ENCODE data around the gene DENR. TPM values are rescaled to one million over a fixed set of nuclear protein-coding genes. Genes with fewer than 3 reads are reported as not detected.
"Not testable (repeated sequence)": the region's sequence is repeated elsewhere in the genome, so short reads cannot be mapped to it uniquely, and the experiment has no call there.

The DENR gene, protein sequence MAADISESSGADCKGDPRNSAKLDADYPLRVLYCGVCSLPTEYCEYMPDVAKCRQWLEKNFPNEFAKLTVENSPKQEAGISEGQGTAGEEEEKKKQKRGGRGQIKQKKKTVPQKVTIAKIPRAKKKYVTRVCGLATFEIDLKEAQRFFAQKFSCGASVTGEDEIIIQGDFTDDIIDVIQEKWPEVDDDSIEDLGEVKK
- 18.2 TPM for total RNA-seq

DNA sequence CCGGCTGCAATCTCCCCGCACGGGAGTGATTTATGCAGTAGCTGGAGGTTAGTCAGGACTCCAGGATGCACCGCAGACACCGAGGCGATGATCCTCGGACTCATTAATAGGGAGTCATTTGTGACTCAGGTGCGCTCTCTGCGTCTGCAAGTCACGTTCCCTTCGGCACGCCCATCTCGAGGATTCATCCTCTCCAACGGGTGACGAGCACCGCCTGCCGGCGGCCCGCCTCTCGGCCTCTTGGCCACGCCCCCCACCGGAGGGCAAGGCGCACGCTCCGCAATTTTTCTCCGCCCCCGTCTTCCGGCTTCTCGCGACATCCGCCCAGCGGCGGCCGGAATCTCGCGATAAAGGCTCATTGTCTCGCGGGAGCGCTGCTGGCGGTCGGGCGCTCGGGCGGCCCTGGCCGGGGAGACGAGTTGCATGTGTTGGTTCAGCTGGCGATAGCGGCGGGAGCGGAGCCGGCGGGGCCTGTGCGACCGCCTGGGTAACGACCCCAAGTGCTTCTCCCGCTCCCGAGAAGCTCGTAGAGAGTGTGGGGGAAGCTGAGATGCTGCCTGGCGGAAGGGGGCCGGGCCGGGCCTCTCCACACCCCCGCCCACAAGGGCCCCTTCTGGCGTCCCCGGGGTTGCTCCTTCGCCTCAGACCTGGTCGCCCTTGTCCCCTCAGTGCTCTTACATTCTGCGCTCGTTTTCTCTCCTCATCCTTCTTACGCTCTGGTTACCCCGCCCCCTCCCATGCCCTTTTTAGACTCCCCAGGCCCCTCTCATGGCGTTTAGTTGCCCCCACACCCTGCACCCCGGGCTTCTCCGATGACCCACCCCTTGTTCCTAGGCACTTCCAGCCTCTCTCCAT lies at the start of gene DENR:
DENR (plus strand) TSS at position 361 of the 855 bp plus-strand sequence. CDS start 878 bp downstream, outside the sequence.
- TF ChIP-seq, protein P1, sequence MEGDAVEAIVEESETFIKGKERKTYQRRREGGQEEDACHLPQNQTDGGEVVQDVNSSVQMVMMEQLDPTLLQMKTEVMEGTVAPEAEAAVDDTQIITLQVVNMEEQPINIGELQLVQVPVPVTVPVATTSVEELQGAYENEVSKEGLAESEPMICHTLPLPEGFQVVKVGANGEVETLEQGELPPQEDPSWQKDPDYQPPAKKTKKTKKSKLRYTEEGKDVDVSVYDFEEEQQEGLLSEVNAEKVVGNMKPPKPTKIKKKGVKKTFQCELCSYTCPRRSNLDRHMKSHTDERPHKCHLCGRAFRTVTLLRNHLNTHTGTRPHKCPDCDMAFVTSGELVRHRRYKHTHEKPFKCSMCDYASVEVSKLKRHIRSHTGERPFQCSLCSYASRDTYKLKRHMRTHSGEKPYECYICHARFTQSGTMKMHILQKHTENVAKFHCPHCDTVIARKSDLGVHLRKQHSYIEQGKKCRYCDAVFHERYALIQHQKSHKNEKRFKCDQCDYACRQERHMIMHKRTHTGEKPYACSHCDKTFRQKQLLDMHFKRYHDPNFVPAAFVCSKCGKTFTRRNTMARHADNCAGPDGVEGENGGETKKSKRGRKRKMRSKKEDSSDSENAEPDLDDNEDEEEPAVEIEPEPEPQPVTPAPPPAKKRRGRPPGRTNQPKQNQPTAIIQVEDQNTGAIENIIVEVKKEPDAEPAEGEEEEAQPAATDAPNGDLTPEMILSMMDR (IDR thresholded peaks at IDR 0.05): peak; percentile 80 to 89 (median 81)
- TF ChIP-seq POLR2A (IDR thresholded peaks at IDR 0.05) (peak in 1 of 2 donors; percentile 55), POLR2AphosphoS5 (IDR thresholded peaks at IDR 0.05; ENCODE audit: insufficient read depth in 1 of 2, low read depth in 1 of 2) (peak; percentile 92 to 99)
- Histone ChIP-seq H3K9me3 (no peaks in the 10 kb centered on the region), H3K36me3 (peaks cover 0 to 19% of the 10 kb centered on the region in 2 donors), H3K27me3 (no peaks in the 10 kb centered on the region), H3K4me1 (peaks cover 21% of the 10 kb centered on the region), H3K27ac (peak within 1 kb of the TSS; percentile 89), H3K4me3 (peak within 1 kb of the TSS; percentile 75 to 87)
- intact Hi-C loops (cut with DNase I): loop anchor here (2.0 kb wide), 1 partner anchor 114 kb away; no protein-coding TSS in a partner anchor
- DNase-seq (ENCODE audit: extremely low spot score in 2 of 2): peak; percentile 97 to 99

DNA sequence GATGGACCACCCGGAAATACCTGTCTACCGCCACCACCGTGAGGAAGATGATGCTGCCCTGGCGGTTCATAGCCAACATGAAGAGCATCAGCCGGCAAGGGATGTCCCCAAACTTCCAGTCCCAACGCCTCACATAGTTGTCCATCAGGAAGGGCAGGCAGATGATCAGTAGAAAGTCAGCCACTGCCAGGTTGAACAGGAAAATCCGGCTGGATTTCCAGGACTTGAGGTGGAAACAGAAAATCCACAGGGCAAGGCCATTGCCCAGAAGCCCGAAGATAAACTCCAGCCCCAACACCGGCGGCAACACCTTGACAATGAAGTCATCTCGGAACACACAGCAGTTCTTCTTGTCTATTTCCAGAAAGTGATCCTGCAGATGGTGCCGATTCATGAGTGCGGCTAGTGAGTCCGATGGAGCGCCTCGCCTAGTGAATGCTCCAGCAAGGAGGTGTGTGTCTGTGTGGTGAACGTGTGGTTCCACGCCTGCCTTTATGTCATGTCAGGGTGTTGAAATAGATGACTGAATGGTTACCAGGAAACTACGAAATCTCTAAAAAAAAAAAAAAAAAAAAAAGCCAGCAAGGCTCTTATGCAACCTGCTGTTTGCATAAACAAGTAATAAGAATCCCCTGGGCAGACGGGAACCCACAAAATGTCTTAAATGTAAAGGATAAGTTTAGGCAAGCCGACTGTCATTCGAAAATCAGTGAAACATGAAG lies 49.6 kb upstream of the DENR start, which contains the start of gene HCAR2:
HCAR2 (minus strand) TSS at position 468 of the 722 bp plus-strand sequence; CDS start at position 394, 74 bp downstream.
- intact Hi-C loops (cut with DNase I); H3K27me3 ChIP-seq; H3K36me3 ChIP-seq; H3K27ac ChIP-seq; DNase-seq (ENCODE audit: extremely low spot score in 2 of 2); H3K4me1 ChIP-seq; H3K9me3 ChIP-seq: not testable (repeated sequence)
- peak within 1 kb of the TSS in 1 of 2 donors; percentile 13 for H3K4me3 ChIP-seq

DNA sequence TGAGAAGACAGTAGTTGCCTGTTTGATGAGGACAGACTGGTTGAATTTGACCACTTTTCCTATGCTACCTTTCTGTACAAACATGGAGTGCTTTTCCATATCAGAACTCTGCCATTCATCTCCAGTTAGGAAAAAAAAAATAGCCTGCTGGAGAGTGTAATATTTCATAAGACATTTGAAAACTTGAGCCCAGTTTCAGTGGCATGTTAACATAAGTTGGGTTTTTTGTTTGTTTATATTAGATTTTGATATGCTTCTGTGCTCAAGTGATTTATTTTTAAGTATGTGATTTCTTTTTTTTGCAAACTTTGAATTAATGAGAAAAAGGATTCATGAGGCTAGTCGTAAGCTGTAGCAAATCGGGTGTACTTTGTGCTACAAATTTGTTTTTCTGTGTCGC lies 48.8 kb upstream of the DENR start:
- H3K36me3 ChIP-seq; H3K27ac ChIP-seq; DNase-seq (ENCODE audit: extremely low spot score in 2 of 2); H3K4me3 ChIP-seq; H3K4me1 ChIP-seq; H3K9me3 ChIP-seq; H3K27me3 ChIP-seq; intact Hi-C loops (cut with DNase I): not testable (repeated sequence)

DNA sequence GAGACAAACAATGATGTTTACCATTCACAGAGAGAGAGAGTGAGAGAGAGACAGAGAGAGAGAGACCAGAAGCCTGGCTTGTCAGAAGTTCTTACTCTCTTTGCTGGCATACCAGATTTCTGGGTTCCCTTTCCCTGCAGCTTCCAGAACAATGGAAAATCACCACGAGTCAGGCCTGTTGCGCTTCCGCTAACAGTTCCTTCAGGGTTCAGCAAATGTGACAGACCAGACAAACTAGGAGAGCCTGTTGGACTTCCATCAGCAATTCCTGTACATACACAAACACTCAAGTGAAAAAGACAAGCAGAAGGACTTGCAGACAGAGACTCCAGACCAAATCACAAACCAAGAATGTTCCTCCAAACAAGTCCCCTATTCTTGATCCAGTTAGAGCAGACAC lies 43.3 kb upstream of the DENR start:
- H3K36me3 ChIP-seq; H3K9me3 ChIP-seq; H3K4me3 ChIP-seq; H3K4me1 ChIP-seq; DNase-seq (ENCODE audit: extremely low spot score in 2 of 2); H3K27ac ChIP-seq; H3K27me3 ChIP-seq; intact Hi-C loops (cut with DNase I): not testable (repeated sequence)

DNA sequence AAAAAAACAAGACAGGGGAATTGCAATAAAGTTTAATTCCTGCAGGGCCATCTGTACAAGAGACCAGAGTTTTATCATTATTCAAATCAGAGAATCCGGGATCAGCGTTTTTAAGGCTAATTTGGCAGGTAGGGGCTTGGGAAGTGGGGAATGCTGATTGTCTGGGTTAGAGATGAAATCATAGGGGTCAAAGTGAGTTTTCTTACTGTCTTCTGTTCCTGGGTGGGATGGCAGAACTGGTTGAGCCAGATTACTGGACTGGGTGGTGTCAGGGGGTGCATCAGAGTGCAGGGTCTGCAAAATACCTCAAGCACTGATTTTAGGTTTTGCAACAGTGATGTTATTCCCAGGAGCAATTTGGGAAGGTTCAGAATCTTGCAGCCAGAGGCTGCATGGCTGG lies 42.3 kb upstream of the DENR start:
- H3K9me3 ChIP-seq; H3K4me1 ChIP-seq; DNase-seq (ENCODE audit: extremely low spot score in 2 of 2); H3K4me3 ChIP-seq; intact Hi-C loops (cut with DNase I); H3K27me3 ChIP-seq; H3K36me3 ChIP-seq; H3K27ac ChIP-seq: not testable (repeated sequence)

DNA sequence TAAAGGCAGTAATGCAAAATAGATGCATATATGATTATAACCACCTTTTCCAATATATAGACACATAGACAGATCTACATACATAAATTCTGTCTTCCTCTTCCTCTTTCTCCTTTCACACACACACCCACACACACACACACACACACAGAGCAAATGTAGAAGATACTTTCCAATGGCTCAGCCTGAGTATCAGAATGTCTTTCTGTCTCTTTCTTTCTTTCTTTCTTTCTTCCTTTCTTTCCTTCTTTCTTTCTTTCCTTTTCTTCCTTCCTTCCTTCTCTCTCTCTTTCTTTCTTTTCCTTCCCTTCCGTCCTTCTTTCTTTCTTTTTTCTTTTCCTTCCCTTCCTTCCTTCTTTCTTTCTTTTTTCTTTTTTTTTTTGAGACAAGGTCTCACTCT lies 41.4 kb upstream of the DENR start:
- DNase-seq (ENCODE audit: extremely low spot score in 2 of 2); H3K4me3 ChIP-seq; H3K9me3 ChIP-seq; H3K27me3 ChIP-seq; H3K27ac ChIP-seq; H3K4me1 ChIP-seq; intact Hi-C loops (cut with DNase I); H3K36me3 ChIP-seq: not testable (repeated sequence)

DNA sequence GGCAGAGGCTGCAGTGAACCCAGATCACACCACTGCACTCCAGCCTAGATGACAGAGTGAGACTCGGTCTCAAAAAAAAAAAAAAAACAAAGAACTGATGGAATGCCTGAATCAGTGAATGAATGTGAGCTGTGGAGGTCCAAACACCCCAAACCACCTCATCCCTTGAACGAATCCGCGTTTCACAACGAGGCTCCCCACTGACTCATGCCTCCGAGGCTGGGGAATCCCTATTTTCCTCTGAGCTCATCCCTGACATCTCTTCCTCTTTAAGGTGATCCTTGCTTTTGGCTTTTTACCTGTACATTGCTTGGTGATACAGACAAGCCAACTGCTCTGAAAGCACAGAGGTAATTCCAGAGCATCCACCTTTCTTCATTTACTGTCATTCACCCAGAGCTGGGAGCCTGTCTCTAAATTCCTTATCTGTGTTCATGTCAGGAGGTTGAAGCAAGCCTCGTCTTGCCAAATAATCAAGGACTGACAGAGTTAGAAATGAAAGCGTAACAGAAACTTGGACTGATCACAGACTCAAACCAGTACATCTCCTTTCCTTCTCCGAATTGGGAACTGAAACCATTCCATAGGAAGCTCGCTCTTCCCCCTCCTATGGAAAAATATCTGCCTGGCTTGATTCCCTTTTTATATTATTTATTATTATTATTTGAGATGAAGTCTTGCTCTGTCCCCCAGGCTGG lies 39.0 kb upstream of the DENR start:
- intact Hi-C loops (cut with DNase I); H3K4me3 ChIP-seq; H3K27ac ChIP-seq; DNase-seq (ENCODE audit: extremely low spot score in 2 of 2); H3K27me3 ChIP-seq; H3K9me3 ChIP-seq; H3K36me3 ChIP-seq; H3K4me1 ChIP-seq: not testable (repeated sequence)

DNA sequence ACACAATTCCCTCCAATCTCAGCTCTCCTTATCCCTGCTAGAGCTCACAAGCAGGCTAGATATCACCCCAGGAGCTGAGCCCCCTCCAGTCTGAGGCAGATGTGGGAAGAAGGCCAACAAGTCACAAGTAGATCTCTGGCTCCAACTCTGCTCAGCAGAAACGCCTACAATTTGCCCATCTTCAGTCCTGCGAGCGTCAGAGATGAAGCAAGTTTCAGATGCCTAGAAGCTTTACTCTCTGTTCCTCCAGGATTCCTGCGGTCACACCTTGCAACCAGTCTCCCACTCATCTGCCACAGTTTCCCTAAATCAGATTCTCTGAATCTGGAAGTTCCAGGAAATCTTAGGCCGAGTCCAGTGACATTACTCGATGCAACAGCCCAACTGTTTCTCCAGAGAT lies 37.4 kb upstream of the DENR start:
- H3K36me3 ChIP-seq; H3K27ac ChIP-seq; H3K4me1 ChIP-seq; H3K27me3 ChIP-seq; H3K4me3 ChIP-seq; H3K9me3 ChIP-seq; DNase-seq (ENCODE audit: extremely low spot score in 2 of 2); intact Hi-C loops (cut with DNase I): not testable (repeated sequence)

DNA sequence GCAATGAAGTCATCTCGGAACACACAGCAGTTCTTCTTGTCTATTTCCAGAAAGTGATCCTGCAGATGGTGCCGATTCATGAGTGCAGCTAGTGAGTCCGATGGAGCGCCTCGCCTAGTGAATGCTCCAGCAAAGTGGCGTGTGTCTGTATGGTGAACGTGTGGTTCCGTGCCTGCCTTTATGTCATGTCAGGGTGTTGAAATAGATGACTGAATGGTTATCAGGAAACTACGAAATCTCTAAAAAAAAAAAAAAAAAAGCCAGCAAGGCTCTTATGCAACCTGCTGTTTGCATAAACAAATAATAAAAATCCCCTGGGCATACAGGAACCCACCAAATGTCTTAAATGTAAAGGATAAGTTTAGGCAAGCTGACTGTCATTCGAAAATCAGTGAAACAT lies 36.0 kb upstream of the DENR start, which contains the start of gene HCAR3:
HCAR3 (minus strand) TSS at position 154 of the 400 bp plus-strand sequence; CDS start at position 80, 74 bp downstream.
- H3K36me3 ChIP-seq; DNase-seq (ENCODE audit: extremely low spot score in 2 of 2); H3K9me3 ChIP-seq; intact Hi-C loops (cut with DNase I); H3K27me3 ChIP-seq; H3K27ac ChIP-seq; H3K4me3 ChIP-seq: not testable (repeated sequence)
- peaks cover 11% of the 10 kb centered on the region for H3K4me1 ChIP-seq

All from vagina (tissue), 2 donors.